IMR-90 (cell line): ENCODE data around the gene GALNT16. TPM values are rescaled to one million over a fixed set of nuclear protein-coding genes. Genes with fewer than 3 reads are reported as not detected.

Source experiments
- ATAC-seq: fragments of 200-7000 bp; cut with Tn5 transposase; 2 replicates; pipeline ENCODE4 v1.9.1; 2020; ENCODE audit warnings: low read depth, mild to moderate bottlenecking, moderate library complexity
- BruUV-seq: library from RNA; stranded (reverse); fragments of 400-500 nt; replicated peaks from 2 replicates; lab custom pipeline; 2021; lab: Mats Ljungman, UMichigan
- CTCF ChIA-PET: fragments of 300-600 bp; formaldehyde crosslinking; extraction: SDS; loops from one replicate; lab custom pipeline; 2021; ENCODE audit warnings: antibody characterized with exemption; lab: Yijun Ruan, JAX
- POLR2A ChIA-PET: fragments of 300-600 bp; sonication (Branson Sonifier 250); formaldehyde crosslinking; loops from one replicate; lab custom pipeline; 2022; ENCODE audit warnings: antibody characterized with exemption; ENCODE audit not compliant: unreplicated experiment; lab: Charles Lee
- DNase-seq: peaks from one replicate; pipeline ENCODE4 v3.0.0; 2013
- H2AFZ ChIP-seq: replicated peaks from 2 replicates; pipeline ENCODE3; 2013; ENCODE audit warnings: low read length, mild to moderate bottlenecking; ENCODE audit not compliant: poor library complexity
- H2AK5ac ChIP-seq: 2 replicates; pipeline ENCODE4 v1.6.1; 2013; ENCODE audit warnings: low read depth, low read length, inconsistent platforms
- H2AK9ac ChIP-seq: replicated peaks from 2 replicates; pipeline ENCODE3; 2013; ENCODE audit warnings: mild to moderate bottlenecking, low read depth, low read length, moderate library complexity; ENCODE audit not compliant: poor library complexity
- H2BK120ac ChIP-seq: 2 replicates; pipeline ENCODE4 v1.6.1; 2013; ENCODE audit warnings: low read depth, low read length, inconsistent platforms
- H2BK15ac ChIP-seq: 3 replicates; pipeline ENCODE4 v1.6.1; 2013; ENCODE audit warnings: low read depth, low read length, inconsistent platforms
- H2BK20ac ChIP-seq: 2 replicates; pipeline ENCODE4 v1.6.1; 2013; ENCODE audit warnings: low read depth, mild to moderate bottlenecking, inconsistent platforms, low read length, moderate library complexity
- H2BK5ac ChIP-seq: 2 replicates; pipeline ENCODE4 v1.6.1; 2013; ENCODE audit warnings: mild to moderate bottlenecking, low read depth, low read length, inconsistent platforms; ENCODE audit not compliant: poor library complexity, severe bottlenecking
- H3K14ac ChIP-seq: replicated peaks from 2 replicates; pipeline ENCODE4 v1.6.1; 2013; ENCODE audit warnings: low read depth, low read length, inconsistent platforms
- H3K18ac ChIP-seq: 2 replicates; pipeline ENCODE4 v1.6.1; 2013; ENCODE audit warnings: low read depth, low read length, control low read depth
- H3K23ac ChIP-seq: 2 replicates; pipeline ENCODE4 v1.6.1; 2013; ENCODE audit warnings: low read depth, low read length, inconsistent platforms
- H3K27ac ChIP-seq: 2 replicates; pipeline ENCODE4 v1.5.1; 2013; ENCODE audit warnings: mild to moderate bottlenecking, control low read depth, low read length; ENCODE audit not compliant: insufficient read depth
- H3K27me3 ChIP-seq: 2 replicates; pipeline ENCODE4 v1.6.1; 2013; ENCODE audit warnings: low read length; ENCODE audit not compliant: control insufficient read depth, insufficient read depth
- H3K36me3 ChIP-seq: 2 replicates; pipeline ENCODE4 v1.6.1; 2013; ENCODE audit warnings: low read length, mixed read lengths; ENCODE audit not compliant: control insufficient read depth, insufficient read depth
- H3K4ac ChIP-seq: 2 replicates; pipeline ENCODE4 v1.6.1; 2013; ENCODE audit warnings: low read depth, low read length, inconsistent platforms
- H3K4me1 ChIP-seq: 2 replicates; pipeline ENCODE4 v1.6.1; 2013; ENCODE audit warnings: low read length, mixed read lengths; ENCODE audit not compliant: control insufficient read depth, insufficient read depth
- H3K4me2 ChIP-seq: 2 replicates; pipeline ENCODE4 v1.6.1; 2013; ENCODE audit warnings: low read depth, mild to moderate bottlenecking, control low read depth, low read length, moderate library complexity
- H3K4me3 ChIP-seq: 2 replicates; pipeline ENCODE4 v1.5.1; 2013; ENCODE audit warnings: low read depth, mild to moderate bottlenecking, control low read depth, low read length, moderate library complexity; ENCODE audit not compliant: insufficient read depth
- H3K56ac ChIP-seq: 2 replicates; pipeline ENCODE4 v1.6.1; 2013; ENCODE audit warnings: low read length, inconsistent platforms; ENCODE audit not compliant: insufficient read depth; ENCODE audit errors: extremely low read depth
- H3K79me1 ChIP-seq, 2 experiments: 2 replicates each; pipeline ENCODE4 v1.6.1; 2013; ENCODE audit warnings: low read length in 2 of 2, inconsistent platforms in 1 of 2, low read depth in 1 of 2
- H3K9ac ChIP-seq: 2 replicates; pipeline ENCODE4 v1.6.1; 2013; ENCODE audit warnings: low read depth, low read length, control low read depth
- H3K9me1 ChIP-seq: 2 replicates; pipeline ENCODE4 v1.6.1; 2013; ENCODE audit warnings: low read length, inconsistent platforms; ENCODE audit not compliant: insufficient read depth
- H3K9me3 ChIP-seq: 2 replicates; pipeline ENCODE4 v1.6.1; 2013; ENCODE audit warnings: low read length; ENCODE audit not compliant: control insufficient read depth, insufficient read depth
- H4K20me1 ChIP-seq: 2 replicates; pipeline ENCODE4 v1.6.1; 2013; ENCODE audit warnings: low read length, inconsistent platforms; ENCODE audit not compliant: insufficient read depth
- H4K5ac ChIP-seq: 2 replicates; pipeline ENCODE4 v1.6.1; 2013; ENCODE audit warnings: mild to moderate bottlenecking, low read depth, low read length, control low read depth
- H4K8ac ChIP-seq, 2 experiments: 2 replicates each; pipeline ENCODE4 v1.6.1; 2013; ENCODE audit warnings: low read depth in 2 of 2, low read length in 2 of 2, control low read depth in 1 of 2, inconsistent platforms in 1 of 2
- H4K91ac ChIP-seq: 2 replicates; pipeline ENCODE4 v1.6.1; 2013; ENCODE audit warnings: low read depth, low read length, inconsistent platforms; ENCODE audit not compliant: insufficient read depth
- BHLHE40 ChIP-seq: fragments of 150-350 bp; IDR thresholded peaks from 2 replicates; pipeline ENCODE4 v1.6.1; 2016; ENCODE audit warnings: mild to moderate bottlenecking, low read depth, low read length
- CEBPB ChIP-seq: IDR thresholded peaks from 2 replicates; pipeline ENCODE4 v1.6.1; 2012; ENCODE audit warnings: low read depth, low read length, improper control_type of control experiment
- CHD1 ChIP-seq: IDR thresholded peaks from 2 replicates; pipeline ENCODE4 v1.6.1; 2012; ENCODE audit warnings: low read depth, low read length, improper control_type of control experiment
- CTCF ChIP-seq: conservative IDR thresholded peaks from 2 replicates; pipeline ENCODE4 v1.5.1; 2012; ENCODE audit warnings: mild to moderate bottlenecking, low read depth, low read length, improper control_type of control experiment
- ELK1 ChIP-seq: fragments of 150-350 bp; IDR thresholded peaks from 2 replicates; pipeline ENCODE4 v1.6.1; 2016; ENCODE audit warnings: low read depth, mild to moderate bottlenecking, low read length, moderate library complexity, borderline replicate concordance
- FOS ChIP-seq: fragments of 150-350 bp; IDR thresholded peaks from 2 replicates; pipeline ENCODE4 v1.6.1; 2016; ENCODE audit warnings: low read depth, low read length
- MAFK ChIP-seq: IDR thresholded peaks from 2 replicates; pipeline ENCODE4 v1.6.1; 2012; ENCODE audit warnings: low read depth, low read length, improper control_type of control experiment
- MAZ ChIP-seq: IDR thresholded peaks from 2 replicates; pipeline ENCODE4 v1.6.1; 2012; ENCODE audit warnings: low read depth, mild to moderate bottlenecking, low read length, improper control_type of control experiment, moderate library complexity, borderline replicate concordance
- MXI1 ChIP-seq: IDR thresholded peaks from 2 replicates; pipeline ENCODE4 v1.6.1; 2012; ENCODE audit warnings: low read depth, mild to moderate bottlenecking, low read length, moderate library complexity, borderline replicate concordance
- NFE2L2 ChIP-seq: fragments of 150-350 bp; IDR thresholded peaks from 2 replicates; pipeline ENCODE4 v1.6.1; 2016; ENCODE audit warnings: low read depth, mild to moderate bottlenecking, low read length
- POLR2A ChIP-seq: IDR thresholded peaks from 2 replicates; pipeline ENCODE4 v1.6.1; 2012; ENCODE audit warnings: mild to moderate bottlenecking, low read depth, low read length
- RAD21 ChIP-seq: IDR thresholded peaks from 2 replicates; pipeline ENCODE4 v1.6.1; 2012; ENCODE audit warnings: low read length, improper control_type of control experiment
- RCOR1 ChIP-seq: IDR thresholded peaks from 2 replicates; pipeline ENCODE4 v1.6.1; 2012; ENCODE audit warnings: mild to moderate bottlenecking, low read length, improper control_type of control experiment; ENCODE audit not compliant: insufficient replicate concordance
- RFX5 ChIP-seq: IDR thresholded peaks from 2 replicates; pipeline ENCODE4 v1.8.0; 2012; ENCODE audit warnings: low read depth, mild to moderate bottlenecking, low read length, moderate library complexity
- SMC3 ChIP-seq: fragments of 150-350 bp; IDR thresholded peaks from 2 replicates; pipeline ENCODE4 v1.6.1; 2016; ENCODE audit warnings: low read depth, mild to moderate bottlenecking, antibody characterized with exemption, low read length, moderate library complexity
- USF2 ChIP-seq: fragments of 150-350 bp; IDR thresholded peaks from 2 replicates; pipeline ENCODE4 v1.6.1; 2017; ENCODE audit warnings: mild to moderate bottlenecking, antibody characterized with exemption, low read length, low read depth
- WGBS, 2 experiments: methylation state at CpG; one replicate each; pipeline versions ENCODE4 v1.1.5 to v1.1.7; 2013; ENCODE audit warnings: missing lambda C conversion rate in 2 of 2; ENCODE audit not compliant: insufficient read length in 1 of 2; ENCODE audit errors: extremely low coverage in 2 of 2; 5-methylcytosine and 5-hydroxymethylcytosine counted together
- dilution Hi-C: fragments of 300-500 bp; cut with HindIII; formaldehyde crosslinking; loops from one replicate; pipeline ENCODE4 v1.14.3; 2018; ENCODE audit warnings: low sequenced_read_pairs; ENCODE audit not compliant: unreplicated experiment
- in situ Hi-C: fragments of 300-500 bp; cut with MboI; formaldehyde crosslinking; loops from 3 replicates; pipeline ENCODE4 v1.14.3; 2019; ENCODE audit warnings: low sequenced_read_pairs, inconsistent platforms, mixed read lengths
- intact Hi-C: fragments of 100-400 bp; cut with micrococcal nuclease; formaldehyde crosslinking; loops from 2 replicates; pipeline ENCODE4 v1.10.0; 2022
- polyA plus RNA-seq, 3 experiments: library from polyadenylated mRNA; depleted of rRNA; stranded (reverse); fragments of >200 nt; gene quantifications; 2 replicates each; pipeline ENCODE4 v1.2.3, GENCODE V29; 2012; ENCODE audit warnings: low replicate concordance in 1 of 3
- total RNA-seq: library from RNA; depleted of rRNA; stranded (reverse); fragments of >200 nt; gene quantifications from 2 replicates; pipeline ENCODE4 v1.2.3, GENCODE V29; 2012

The GALNT16 gene
- total and polyA plus RNA-seq, 2 of the 4 experiments (the other 2 are of a cell fraction): 0.36 to 1.5 TPM

GRCh38 chr14:69289811-69290520, 30.0 kb downstream of the GALNT16 start:
- no peak overlapping the region for H2BK15ac ChIP-seq
- no peak overlapping the region for H3K4me2 ChIP-seq
- POLR2A ChIA-PET: no interaction called here
- in situ Hi-C loops (no loop called here), intact Hi-C loops (loop anchor here (5.0 kb wide), 1 partner anchor 43 kb away; no protein-coding TSS in a partner anchor), dilution Hi-C loops (no loop called here)
- 88% methylated on average over 5 of the region's 13 CpGs; no CpG with 5 or more reads in 1 of the 2 experiments for WGBS, 2 experiments
- no peaks in the 10 kb centered on the region; the same call in 1 of the 2 replicates for H3K4me1 ChIP-seq
- peaks cover 21% of the 10 kb centered on the region for H3K27me3 ChIP-seq
- no peak overlapping the region for H2AFZ ChIP-seq
- TF ChIP-seq FOS (no peak), RFX5 (no peak), BHLHE40 (no peak), RCOR1 (no peak), RAD21 (no peak), POLR2A (no peak), ELK1 (no peak), MAFK (no peak), CHD1 (no peak), NFE2L2 (no peak), SMC3 (no peak), MAZ (no peak), CEBPB (no peak), CTCF (no peak), MXI1 (no peak), USF2 (no peak)
- no peak overlapping the region for H2BK20ac ChIP-seq
- no peak overlapping the region for H3K23ac ChIP-seq
- H2AK9ac ChIP-seq: no peak overlapping the region
- ATAC-seq (no peak), DNase-seq (no peak)
- no peak overlapping the region for H3K27ac ChIP-seq
- H2BK5ac ChIP-seq: no peak overlapping the region
- H3K4ac ChIP-seq: no peak overlapping the region
- no peak overlapping the region for H3K9ac ChIP-seq
- CTCF ChIA-PET: no interaction called here
- no peak overlapping the region for H4K91ac ChIP-seq
- H3K36me3 ChIP-seq: no peaks in the 10 kb centered on the region
- H3K56ac ChIP-seq: no peak overlapping the region
- H3K79me1 ChIP-seq: no peaks in the 10 kb centered on the region
- BruUV-seq: no TSS peak
- no peak overlapping the region for H4K5ac ChIP-seq
- no peak overlapping the region for H4K8ac ChIP-seq
- H2BK120ac ChIP-seq: no peak overlapping the region
- no peaks in the 10 kb centered on the region for H3K9me1 ChIP-seq
- no peak overlapping the region for H3K18ac ChIP-seq
- H3K4me3 ChIP-seq: no peak overlapping the region
- H3K9me3 ChIP-seq: no peaks in the 10 kb centered on the region
- no peaks in the 10 kb centered on the region for H4K20me1 ChIP-seq
- H2AK5ac ChIP-seq: no peak overlapping the region
- no peak overlapping the region for H3K14ac ChIP-seq
